HepG2 (cell line): ENCODE measurements around the gene BTG4. TPM values are rescaled to one million over a fixed set of nuclear protein-coding genes. Genes with fewer than 3 reads are reported as not detected.

Source experiments
- ATAC-seq: fragments of 200-7000 bp; cut with Tn5 transposase; 3 replicates; pipeline ENCODE4 v1.9.1; 2020; ENCODE audit warnings: mild to moderate bottlenecking, moderate library complexity
- BruUV-seq: library from RNA; stranded (reverse); fragments of 400-500 nt; replicated peaks from 2 replicates; lab custom pipeline; 2021; lab: Mats Ljungman, UMichigan
- CTCF ChIA-PET: fragments of 300-600 bp; formaldehyde crosslinking; extraction: SDS; loops from one replicate; lab custom pipeline; 2021; ENCODE audit warnings: low total read pairs, inconsistent platforms, low intra/inter-chr PET ratio; lab: Yijun Ruan, JAX
- POLR2A ChIA-PET: fragments of 350-600 bp; sonication (Branson Sonifier 250); formaldehyde crosslinking; loops from one replicate; lab custom pipeline; 2020; ENCODE audit warnings: antibody characterized with exemption, inconsistent platforms; lab: Yijun Ruan, JAX
- DNase-seq: peaks from one replicate; pipeline ENCODE4 v3.0.0-alpha.2; 2015; ENCODE audit warnings: low spot score
- FAIRE-seq: peaks from 3 replicates; lab custom pipeline; 2011; peaks lifted over from hg19 to GRCh38; lab: Jason Lieb, UNC
- H2AFZ ChIP-seq: one replicate; pipeline ENCODE4 v1.6.1; 2011; ENCODE audit warnings: low read length, inconsistent platforms
- H3K27ac ChIP-seq: fragments of 300-600 bp; 3 replicates; pipeline ENCODE4 v1.8.0; 2011; ENCODE audit warnings: mixed run types, mild to moderate bottlenecking, mixed read lengths, low read length, inconsistent platforms; ENCODE audit not compliant: insufficient read depth; ENCODE audit errors: extremely low read length
- H3K27me3 ChIP-seq, 2 experiments: fragments of 200-600 bp in 1 of 2; 2 replicates in 1 of 2; 3 replicates in 1 of 2; pipeline versions ENCODE4 v1.6.0 to v1.8.0; 2011; ENCODE audit warnings: low read length in 2 of 2, mild to moderate bottlenecking in 2 of 2, moderate library complexity in 2 of 2, inconsistent platforms in 1 of 2; ENCODE audit not compliant: insufficient read depth in 2 of 2, control insufficient read depth in 1 of 2
- H3K36me3 ChIP-seq, 2 experiments: fragments of 200-600 bp in 1 of 2; replicated peaks in 1 of 2; 2 replicates in 1 of 2; 3 replicates in 1 of 2; pipeline versions ENCODE4 v1.5.1 to v1.8.0; 2011; ENCODE audit warnings: low read length in 2 of 2, inconsistent platforms in 1 of 2; ENCODE audit not compliant: insufficient read depth in 2 of 2, control insufficient read depth in 1 of 2
- H3K4me1 ChIP-seq: 2 replicates; pipeline ENCODE4 v1.5.1; 2012; ENCODE audit warnings: low read length, inconsistent platforms; ENCODE audit not compliant: insufficient read depth
- H3K4me2 ChIP-seq: 2 replicates; pipeline ENCODE4 v1.6.0; 2011; ENCODE audit warnings: low read depth, low read length, inconsistent platforms
- H3K4me3 ChIP-seq, 3 experiments: fragments of 200-600 bp in 1 of 3; sonication (generic), shearing (Covaris generic) in 1 of 3; replicated peaks in 1 of 3; 2 replicates each; pipeline ENCODE4 v1.5.1; 2011 to 2016; ENCODE audit warnings: low read length in 3 of 3, inconsistent platforms in 2 of 3, low read depth in 2 of 3, mild to moderate bottlenecking in 2 of 3, control low read depth in 1 of 3, mixed read lengths in 1 of 3; ENCODE audit not compliant: insufficient read depth in 1 of 3
- H3K79me2 ChIP-seq: one replicate; pipeline ENCODE4 v1.6.1; 2011; ENCODE audit warnings: low read length, inconsistent platforms; ENCODE audit not compliant: insufficient read depth
- H3K9ac ChIP-seq: 2 replicates; pipeline ENCODE4 v1.6.0; 2011; ENCODE audit warnings: mild to moderate bottlenecking, low read depth, low read length, inconsistent platforms; ENCODE audit not compliant: insufficient read depth
- H3K9me3 ChIP-seq: 2 replicates; pipeline ENCODE4 v1.5.1; 2012; ENCODE audit warnings: mild to moderate bottlenecking, low read length
- H4K20me1 ChIP-seq: 2 replicates; pipeline ENCODE4 v1.6.0; 2011; ENCODE audit warnings: inconsistent platforms, mild to moderate bottlenecking, low read length, moderate library complexity; ENCODE audit not compliant: insufficient read depth
- GLI4 ChIP-seq: sonication (generic); formaldehyde crosslinking; IDR thresholded peaks from 2 replicates; pipeline ENCODE4 v1.5.1; 2020; ENCODE audit warnings: missing genetic modification reagents, mild to moderate bottlenecking, moderate library complexity, borderline replicate concordance
- HOXA3 ChIP-seq: sonication (generic); formaldehyde crosslinking; IDR thresholded peaks from 2 replicates; pipeline ENCODE4 v1.5.0; 2020; ENCODE audit warnings: missing genetic modification reagents
- IRF9 ChIP-seq: sonication (generic); formaldehyde crosslinking; IDR thresholded peaks from 2 replicates; pipeline ENCODE4 v1.8.0; 2022; ENCODE audit warnings: missing genetic modification reagents, mild to moderate bottlenecking, borderline replicate concordance
- PBX2 ChIP-seq: IDR thresholded peaks from 2 replicates; pipeline ENCODE4 v1.6.1; 2016; ENCODE audit warnings: control low read depth
- POLR2G ChIP-seq: fragments of 200-400 bp; formaldehyde crosslinking; IDR thresholded peaks from 2 replicates; pipeline ENCODE4 v1.6.1; 2018; ENCODE audit warnings: mild to moderate bottlenecking, low read depth, low read length, moderate library complexity
- THAP11 ChIP-seq: IDR thresholded peaks from 2 replicates; pipeline ENCODE4 v1.6.1; 2016; ENCODE audit warnings: missing biosample characterization, missing genetic modification reagents
- ZNF251 ChIP-seq: sonication (generic); formaldehyde crosslinking; IDR thresholded peaks from 2 replicates; pipeline ENCODE4 v1.9.0; 2021; ENCODE audit warnings: mild to moderate bottlenecking, missing genetic modification reagents
- ZNF280D ChIP-seq: sonication (generic); formaldehyde crosslinking; IDR thresholded peaks from 2 replicates; pipeline ENCODE4 v1.5.1; 2020; ENCODE audit warnings: mild to moderate bottlenecking, missing genetic modification reagents
- ZNF576 ChIP-seq: sonication (generic); formaldehyde crosslinking; IDR thresholded peaks from 2 replicates; pipeline ENCODE4 v1.4.0; 2020; ENCODE audit warnings: mild to moderate bottlenecking, missing genetic modification reagents
- ZNF691 ChIP-seq: sonication (generic); formaldehyde crosslinking; IDR thresholded peaks from 2 replicates; pipeline ENCODE4 v1.4.0; 2020; ENCODE audit warnings: missing genetic modification reagents, low read depth, mild to moderate bottlenecking, borderline replicate concordance
- WGBS: methylation state at CpG from one replicate; pipeline ENCODE4 v1.1.6; 2017; ENCODE audit warnings: low lambda C conversion rate; 5-methylcytosine and 5-hydroxymethylcytosine counted together
- in situ Hi-C: cut with HindIII; loops from 2 replicates; pipeline ENCODE4 v1.10.0; 2017; ENCODE audit warnings: low pct_unique_long_range_greater_than_20kb; ENCODE audit not compliant: extremely low pct_ligation_motif_present
- intact Hi-C: fragments of 100-400 bp; cut with micrococcal nuclease; formaldehyde crosslinking; loops from one replicate; pipeline ENCODE4 v1.10.0; 2022; ENCODE audit not compliant: unreplicated experiment
- polyA plus RNA-seq, 8 experiments: library from polyadenylated mRNA; depleted of rRNA in 3 of 8; stranded (reverse) in 7 of 8; unstranded in 1 of 8; fragments of >200 nt; fragmentation: Illumina TruSeq in 4 of 8; extraction: Trizol in 4 of 8; gene quantifications; 2 replicates each; pipeline versions ENCODE4 v1.2.1 to v1.2.3, GENCODE V29; 2011 to 2016; ENCODE audit warnings: low read depth in 4 of 8, missing spikeins in 1 of 8, mixed read lengths in 1 of 8; ENCODE audit not compliant: insufficient read depth in 1 of 8
- total RNA-seq, 5 experiments: library from RNA; depleted of rRNA; stranded (reverse); fragments of >200 nt; fragmentation: Illumina TruSeq; extraction: Trizol; gene quantifications; 2 replicates each; pipeline ENCODE4 v1.2.3, GENCODE V29; 2016; ENCODE audit warnings: low read depth in 1 of 5

Gene BTG4
- total and polyA plus RNA-seq, 2 of the 13 experiments (the other 11 are each of a cell fraction or from before 2014, with no cell fraction given): not detected

- no TSS peak for BruUV-seq
- Histone ChIP-seq H3K4me1 (peaks cover 11% of the 10 kb centered on the region), H3K4me2 (no peak overlapping the region), H2AFZ (no peak overlapping the region), H4K20me1 (no peaks in the 10 kb centered on the region), H3K27ac (no peak overlapping the region), H3K79me2 (no peaks in the 10 kb centered on the region), H3K36me3 (no peaks in the 10 kb centered on the region), H3K27me3 (peaks cover 1 to 13% of the 10 kb centered on the region in 2 experiments; a peak in 4 of 5 replicates), H3K9me3 (no peaks in the 10 kb centered on the region), H3K9ac (no peak overlapping the region), H3K4me3 (no peak overlapping the region)
- FAIRE-seq (no peak), DNase-seq (no peak), ATAC-seq (no peak)
- TF ChIP-seq GLI4: no peak
- no peak for TF ChIP-seq ZNF251 (CRISPR knock-in tag)
- TF ChIP-seq POLR2G: no peak
- TF ChIP-seq THAP11: no peak
- no peak for TF ChIP-seq HOXA3 (CRISPR knock-in tag)
- TF ChIP-seq ZNF691 (CRISPR knock-in tag): no peak
- TF ChIP-seq ZNF280D (CRISPR knock-in tag): no peak
- TF ChIP-seq IRF9 (CRISPR knock-in tag): no peak
- TF ChIP-seq PBX2 (CRISPR knock-in tag): no peak
- no peak for TF ChIP-seq ZNF576
- POLR2A ChIA-PET: no interaction called here
- WGBS: 27% methylated on average over 4 of the region's 5 CpGs
- CTCF ChIA-PET: no interaction called here
- in situ Hi-C loops (no loop called here), intact Hi-C loops (no loop called here)
Measured at GRCh38 chr11:111462329-111462728, 49.9 kb downstream of the BTG4 start.
